Vagina (tissue), 2 donors: Measurements from ENCODE around the gene DCHS1.

ENCODE experiments used
- CTCF ChIP-seq, 3 experiments: fragments of 450-650 bp in 2 of 3; fragments of 200-600 bp in 1 of 3; sonication (generic) in 1 of 3; IDR thresholded peaks; one replicate each; pipeline ENCODE4 v1.5.1; 2017 to 2019; ENCODE audit warnings: antibody characterized with exemption in 3 of 3, mild to moderate bottlenecking in 2 of 3, moderate library complexity in 2 of 3
- POLR2A ChIP-seq, 2 donors: fragments of 450-650 bp; IDR thresholded peaks; one replicate each; pipeline ENCODE4 v1.6.1; 2017; ENCODE audit warnings: antibody characterized with exemption in 2 of 2, mild to moderate bottlenecking in 2 of 2, moderate library complexity in 2 of 2
- POLR2AphosphoS5 ChIP-seq, 2 donors: sonication (generic); formaldehyde crosslinking; IDR thresholded peaks; one replicate each; pipeline ENCODE4 v1.9.0; 2017; ENCODE audit warnings: antibody characterized with exemption in 2 of 2, mild to moderate bottlenecking in 2 of 2, low read depth in 1 of 2; ENCODE audit not compliant: insufficient read depth in 1 of 2

GRCh38 chr11:6642957-6643356, 12.7 kb downstream of the DCHS1 start:
- TF ChIP-seq CTCF (IDR thresholded peaks at IDR 0.05) (no peak), POLR2AphosphoS5 (IDR thresholded peaks at IDR 0.05; ENCODE audit: insufficient read depth in 1 of 2, low read depth in 1 of 2) (no peak), POLR2A (IDR thresholded peaks at IDR 0.05) (no peak)
